ENCODE measurements around the gene GCG. TPM values are rescaled to one million over a fixed set of nuclear protein-coding genes. Genes with fewer than 3 reads are reported as not detected.

GCG gene
- polyA plus RNA-seq, 4 donors = not detected

DNA sequence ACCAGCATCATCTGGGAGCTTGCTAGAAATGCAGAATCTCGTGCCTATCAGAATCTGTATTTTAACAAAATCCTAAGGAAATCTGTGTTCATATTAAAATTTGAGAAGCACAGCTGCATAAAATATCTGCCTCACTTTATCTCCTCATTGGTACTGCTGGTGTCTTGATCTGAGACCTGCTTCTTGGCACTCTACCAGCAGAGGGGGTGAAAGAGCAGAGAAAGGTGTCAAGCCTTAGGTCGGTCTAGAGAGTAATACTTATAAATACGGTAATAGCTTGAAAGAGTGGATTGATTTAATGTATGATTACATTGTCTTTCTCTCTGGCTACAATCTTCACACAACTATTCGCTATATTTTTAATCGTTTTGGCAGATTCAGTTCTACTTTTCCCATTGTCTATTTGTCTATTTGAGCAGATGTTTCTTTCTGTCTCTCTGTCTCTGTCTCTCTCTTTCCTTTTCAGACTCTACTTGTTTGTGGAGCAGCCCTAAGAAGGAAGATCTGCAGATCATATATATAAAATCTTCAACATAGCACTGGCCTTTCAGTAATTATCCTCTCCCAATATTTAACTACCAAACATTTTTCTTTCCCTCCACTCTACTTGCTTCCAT is 1.7 kb upstream of the GCG start:
- DNase-seq (ENCODE audit: low read depth in 4 of 4, low spot score in 2 of 4) = peak; percentile 18 to 43 (median 28)

DNA sequence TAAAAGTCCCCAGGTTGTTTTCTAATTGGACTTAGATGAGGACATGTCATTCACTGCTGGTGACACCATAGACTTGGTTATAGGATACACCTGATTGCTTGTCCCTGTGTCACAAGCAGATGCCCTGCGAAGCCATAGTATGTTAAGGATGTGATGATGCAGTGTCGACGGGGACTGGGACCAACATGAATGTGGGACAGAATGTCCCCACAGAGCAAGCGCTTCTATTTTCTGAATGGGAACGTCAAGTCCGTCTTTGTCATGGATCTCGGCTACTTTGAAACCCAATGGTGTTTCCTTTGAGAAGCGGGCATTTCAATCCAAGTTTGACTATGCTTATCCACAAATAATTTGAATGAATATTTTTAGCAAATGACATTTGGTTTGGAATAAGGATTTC is 2.1 kb downstream of the GCG start:
- no peak for DNase-seq (ENCODE audit: low read depth in 4 of 4, low spot score in 2 of 4)

DNA sequence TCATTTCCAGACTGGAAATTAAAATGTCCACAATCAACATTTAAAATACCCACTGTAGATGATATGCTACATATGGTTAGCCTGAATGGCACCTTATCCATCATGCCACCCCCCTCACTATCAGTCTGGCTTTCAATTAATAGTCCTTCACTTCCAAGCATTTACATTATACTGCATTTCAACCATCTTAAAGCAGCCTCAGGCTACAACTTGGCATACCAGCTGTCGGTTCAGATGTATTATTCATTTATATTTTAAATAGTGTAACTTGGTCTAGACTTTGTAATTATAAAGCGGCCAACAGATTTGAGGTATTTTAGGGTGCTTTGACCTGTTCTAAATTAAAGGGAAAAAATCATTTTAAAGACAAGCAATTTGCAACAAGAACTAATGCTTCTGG is 2.6 kb downstream of the GCG start:
- DNase-seq (ENCODE audit: low read depth in 4 of 4, low spot score in 2 of 4) = no peak

DNA sequence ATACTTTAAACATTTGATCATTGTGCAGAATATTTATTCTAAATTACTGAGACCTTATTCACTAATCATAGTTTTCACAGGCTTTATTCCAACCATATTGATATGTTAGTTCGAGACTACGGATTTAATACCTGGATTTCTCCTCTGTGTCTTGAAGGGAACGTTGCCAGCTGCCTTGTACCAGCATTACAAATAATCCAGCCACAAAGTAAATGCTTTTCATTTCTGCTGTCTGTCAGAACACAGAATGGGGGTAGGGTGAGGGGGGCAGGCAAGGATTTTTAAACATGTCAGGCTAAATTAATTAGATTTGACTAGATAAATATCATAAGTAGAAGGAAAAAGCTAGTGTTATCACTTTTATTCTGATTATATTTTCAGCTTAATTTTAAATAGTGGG is 3.1 kb downstream of the GCG start:
- no peak for DNase-seq (ENCODE audit: low read depth in 4 of 4, low spot score in 2 of 4)

DNA sequence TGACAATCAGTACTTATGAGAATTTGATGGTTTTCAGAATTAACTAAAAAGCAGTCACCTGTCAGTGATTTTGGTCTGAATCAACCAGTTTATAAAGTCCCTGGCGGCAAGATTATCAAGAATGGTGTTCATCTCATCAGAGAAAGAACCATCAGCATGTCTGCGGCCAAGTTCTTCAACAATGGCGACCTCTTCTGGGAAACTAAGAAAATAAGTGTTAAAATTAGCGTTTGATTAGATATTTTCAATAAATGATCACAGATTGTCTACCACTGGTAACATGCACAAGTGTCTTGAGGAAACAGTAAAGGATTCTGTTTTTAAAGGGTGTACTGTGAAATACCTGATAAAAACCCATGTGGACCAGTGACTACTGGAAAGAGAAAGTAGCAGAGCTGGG is 8.1 kb downstream of the GCG start:
- DNase-seq (ENCODE audit: low read depth in 4 of 4, low spot score in 2 of 4) = no peak

DNA sequence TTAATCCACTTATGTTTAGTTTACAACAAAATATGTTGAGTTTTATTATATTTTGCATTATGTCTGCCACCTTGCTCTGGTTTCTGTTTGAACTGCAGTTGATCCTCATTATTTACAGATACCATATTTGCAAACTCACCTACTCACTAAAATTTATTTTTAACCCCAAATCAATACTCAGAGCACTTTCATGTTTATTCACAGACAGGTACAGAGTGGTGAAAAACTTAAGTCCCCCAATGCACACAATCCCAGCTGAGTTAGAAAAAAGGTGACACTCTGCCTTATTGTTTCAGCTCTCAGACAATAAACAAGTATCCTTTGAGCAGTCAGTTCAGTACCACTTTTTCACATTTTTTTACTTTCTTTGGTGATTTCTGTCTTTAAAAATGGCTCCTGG is 13.7 kb downstream of the GCG start:
- no peak for DNase-seq (ENCODE audit: low read depth in 4 of 4, low spot score in 2 of 4)

DNA sequence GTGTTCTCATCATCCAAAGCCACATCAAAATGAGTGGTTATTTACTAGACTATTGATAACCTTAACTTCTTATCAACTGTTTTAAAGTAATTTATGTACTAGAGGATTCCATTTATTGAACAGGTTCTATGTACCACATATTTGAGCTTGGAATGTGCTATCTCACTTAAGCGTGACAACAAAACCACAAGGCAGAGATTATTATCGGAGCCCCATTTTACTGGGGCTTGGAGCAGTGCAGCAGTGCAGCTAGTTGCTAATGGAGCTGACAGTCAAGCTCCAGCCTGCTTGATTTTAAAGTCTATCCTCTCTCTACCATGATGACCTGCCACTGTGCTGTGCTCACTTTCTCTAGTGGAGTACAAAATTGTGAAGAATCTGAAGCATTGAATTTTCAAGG is 24.6 kb downstream of the GCG start:
- DNase-seq (ENCODE audit: low read depth in 4 of 4, low spot score in 2 of 4) = no peak

DNA sequence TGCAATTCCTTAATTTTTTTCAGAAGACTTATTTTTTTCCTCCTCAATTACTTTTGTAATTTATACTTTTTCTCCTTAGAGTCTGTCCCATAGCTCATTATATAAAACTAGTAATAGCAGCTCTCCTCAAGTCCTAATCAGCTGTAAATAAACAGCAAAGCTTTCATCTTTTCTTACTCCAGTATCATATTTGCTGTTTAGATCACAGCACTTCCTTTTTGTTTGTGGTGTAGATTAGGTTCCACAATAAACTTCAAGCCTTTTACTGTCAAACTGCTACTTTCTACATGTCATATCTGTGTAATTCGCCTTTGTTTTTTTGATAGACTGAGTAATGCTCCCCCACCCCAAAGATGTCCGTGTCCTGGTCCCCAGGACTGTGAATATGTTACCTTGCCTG is 25.5 kb downstream of the GCG start:
- DNase-seq (ENCODE audit: low read depth in 4 of 4, low spot score in 2 of 4) = no peak

DNA sequence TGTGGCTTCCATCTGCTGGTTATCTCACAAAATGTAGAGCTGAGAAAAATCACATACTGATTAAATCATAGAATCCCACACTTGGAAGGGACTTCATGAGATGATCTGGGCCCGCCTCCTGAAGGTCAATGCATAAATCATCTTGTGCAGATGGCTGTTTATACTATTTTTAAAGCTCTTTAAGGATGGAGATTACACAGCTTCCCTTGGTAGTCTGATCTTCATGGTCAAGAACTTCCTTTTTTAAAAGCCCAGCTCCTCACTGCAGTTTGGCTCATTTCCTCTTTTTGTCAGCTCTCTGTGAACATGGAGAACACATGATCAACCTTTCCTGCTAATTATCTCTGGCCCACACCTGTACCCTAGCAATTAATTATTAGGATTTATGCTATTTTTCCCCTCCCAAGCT is 25.9 kb downstream of the GCG start:
- DNase-seq (ENCODE audit: low read depth in 4 of 4, low spot score in 2 of 4) = no peak

DNA sequence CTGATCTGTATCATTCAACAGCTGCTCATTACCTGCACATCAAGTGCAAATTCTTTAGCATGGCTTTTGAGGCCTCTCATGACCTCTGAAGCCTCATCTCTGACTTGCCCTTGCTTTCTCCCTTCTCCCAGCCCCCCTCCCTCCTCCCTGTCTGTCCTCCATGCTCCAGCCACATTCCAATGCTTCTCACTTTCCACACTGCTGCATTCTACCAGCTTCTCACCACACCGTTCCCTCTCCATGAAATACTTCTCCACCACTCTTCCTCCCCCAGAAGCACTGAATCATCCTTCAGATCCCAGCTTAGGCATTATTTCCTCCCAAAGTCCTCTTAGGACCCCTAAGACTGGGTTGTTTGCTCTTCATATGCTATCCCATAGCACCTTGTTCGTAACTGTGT is 26.9 kb downstream of the GCG start:
- no peak for DNase-seq (ENCODE audit: low read depth in 4 of 4, low spot score in 2 of 4)

DNA sequence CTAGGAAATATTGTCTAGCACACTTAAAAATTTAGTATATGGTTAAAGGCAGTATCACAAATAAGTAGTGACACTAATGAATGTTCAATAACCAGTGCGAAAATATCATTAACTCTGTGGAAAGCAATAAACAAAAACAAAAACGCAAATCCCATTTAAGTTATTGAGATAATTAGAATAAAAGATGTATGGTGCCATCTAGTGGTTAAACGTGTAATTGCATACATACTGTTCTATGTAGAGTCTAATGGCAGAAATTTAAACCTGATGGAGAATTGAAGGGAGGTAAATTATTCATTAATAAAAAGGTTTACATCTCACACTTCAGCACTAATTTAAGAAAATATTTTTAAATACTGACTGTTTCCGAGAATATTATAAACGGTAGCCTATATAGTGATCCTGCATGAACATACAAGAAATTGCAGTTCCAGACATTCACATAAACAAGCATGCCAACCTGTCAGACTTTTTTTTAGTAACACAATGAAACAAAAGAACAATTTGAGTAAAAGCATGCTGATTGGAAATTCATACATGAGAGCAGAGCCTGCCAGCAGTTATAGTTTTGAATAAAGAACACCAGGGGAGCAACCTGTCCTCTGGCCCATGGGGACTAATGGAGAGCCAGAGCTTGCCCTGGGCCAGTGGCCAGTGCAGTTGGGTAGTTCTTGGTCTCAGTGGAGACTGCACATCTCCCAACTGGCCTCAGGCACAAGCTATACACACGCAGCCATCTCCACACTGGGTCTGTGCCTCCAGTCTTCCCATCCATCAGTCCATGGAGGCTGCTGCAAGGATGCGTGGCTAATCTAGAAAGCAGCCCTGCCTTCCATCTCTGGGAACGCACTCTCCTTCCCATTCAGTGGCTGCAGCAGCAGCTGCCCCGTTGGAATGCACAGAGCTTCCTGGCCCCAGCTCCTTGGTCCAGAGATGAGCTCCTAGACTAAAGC is 28.0 kb downstream of the GCG start:
- peak in 3 of 4 donors; percentile 13 to 60 (median 29) for DNase-seq (ENCODE audit: low read depth in 4 of 4, low spot score in 2 of 4)

DNA sequence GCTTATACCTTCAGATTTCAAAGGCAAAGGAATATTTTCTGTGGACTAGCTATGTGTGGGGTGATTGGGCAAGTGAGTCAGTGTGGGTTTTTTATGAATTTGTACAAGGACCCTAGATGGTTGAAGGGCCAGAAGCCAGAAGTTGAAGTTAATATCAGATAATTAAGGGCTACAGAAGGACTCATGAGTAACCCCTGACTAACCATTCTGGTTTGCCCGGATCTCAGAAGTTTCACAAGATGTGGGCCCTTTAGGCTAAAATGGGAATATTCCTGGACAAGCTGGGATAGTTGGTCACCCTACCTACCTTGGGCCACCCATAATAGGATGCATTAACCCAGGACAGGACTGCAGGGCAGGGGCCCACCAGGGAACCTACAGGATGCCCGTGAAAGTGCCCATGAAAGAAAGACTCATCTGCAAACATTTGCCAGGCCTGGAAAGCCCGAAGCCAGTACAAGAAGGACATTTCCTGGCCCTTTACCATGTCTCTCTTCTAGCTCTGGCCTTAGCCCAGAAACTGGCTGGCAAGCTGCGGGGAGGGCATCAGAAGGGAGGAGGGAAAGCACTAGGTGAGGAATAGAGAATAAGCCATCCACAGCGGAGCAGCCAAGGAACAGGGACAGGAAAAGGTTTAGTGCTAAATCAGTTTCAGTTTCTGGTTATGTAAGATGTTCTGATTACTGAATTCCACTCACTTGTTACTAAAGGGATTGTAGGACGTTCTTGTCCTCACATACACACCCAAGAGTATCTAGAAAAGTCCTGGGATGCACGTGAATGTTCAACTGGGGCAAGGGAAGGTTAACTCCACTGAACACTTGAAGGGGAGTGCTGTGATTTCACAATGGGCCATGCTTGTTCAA is 33.6 kb downstream of the GCG start:
- DNase-seq (ENCODE audit: low read depth in 4 of 4, low spot score in 2 of 4) = no peak

DNA sequence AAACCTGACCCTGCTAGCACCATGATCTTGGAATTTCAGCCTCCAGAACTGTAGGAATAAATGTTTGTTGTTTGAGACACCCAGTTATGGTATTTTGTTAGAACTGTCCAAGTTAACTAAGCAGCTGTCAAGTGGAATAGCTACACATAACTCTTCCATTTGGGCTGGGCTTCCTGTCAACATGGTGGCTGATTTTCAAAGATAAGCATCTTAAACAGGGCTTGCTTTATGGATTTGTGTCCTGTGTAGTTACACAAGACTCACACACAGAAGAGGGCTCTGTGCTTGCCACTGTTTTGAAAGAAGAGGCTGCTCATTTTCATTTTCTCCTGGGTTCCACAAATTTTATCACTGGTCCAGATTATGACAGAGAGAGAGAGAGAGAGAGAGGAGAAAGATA is 35.7 kb downstream of the GCG start:
- no peak for DNase-seq (ENCODE audit: low read depth in 4 of 4, low spot score in 2 of 4)

DNA sequence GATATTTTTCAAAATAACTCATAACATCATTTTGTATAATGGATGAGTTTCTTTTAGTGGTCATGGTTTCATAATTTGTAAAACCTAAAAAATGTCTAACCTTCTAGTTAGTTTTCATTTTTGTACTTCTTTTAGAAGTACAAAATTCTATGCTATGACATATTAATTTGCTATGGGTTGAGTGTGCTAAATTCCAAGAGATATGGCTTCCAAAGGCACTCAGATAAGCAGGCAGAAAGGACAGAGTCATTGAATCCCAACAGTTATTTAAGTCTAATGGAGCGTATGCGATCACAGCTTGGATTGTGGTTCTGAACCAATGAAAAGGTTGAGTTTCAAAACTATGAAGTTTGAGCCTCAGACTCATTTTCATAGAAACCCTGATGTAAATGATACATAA is 37.0 kb downstream of the GCG start:
- DNase-seq (ENCODE audit: low read depth in 4 of 4, low spot score in 2 of 4) = no peak

DNA sequence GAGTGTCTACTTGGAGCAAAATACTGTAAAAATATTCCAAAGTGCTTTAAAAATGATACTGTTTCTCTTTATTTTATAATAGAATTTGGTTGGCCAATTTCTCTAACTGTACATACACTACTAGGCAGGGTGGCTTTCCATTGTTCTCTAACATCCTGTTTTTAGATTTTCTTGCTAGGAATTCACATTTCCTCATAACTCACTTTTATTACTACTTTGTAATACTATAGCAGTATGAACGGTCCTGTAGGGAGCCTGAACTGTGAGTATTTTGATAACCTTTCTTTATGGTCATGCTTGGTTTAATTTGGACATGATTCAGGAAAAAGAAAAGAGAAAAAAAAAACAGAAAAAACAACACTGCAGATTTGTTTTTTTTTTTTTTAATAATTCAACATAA is 37.8 kb downstream of the GCG start:
- no peak for DNase-seq (ENCODE audit: low read depth in 4 of 4, low spot score in 2 of 4)

DNA sequence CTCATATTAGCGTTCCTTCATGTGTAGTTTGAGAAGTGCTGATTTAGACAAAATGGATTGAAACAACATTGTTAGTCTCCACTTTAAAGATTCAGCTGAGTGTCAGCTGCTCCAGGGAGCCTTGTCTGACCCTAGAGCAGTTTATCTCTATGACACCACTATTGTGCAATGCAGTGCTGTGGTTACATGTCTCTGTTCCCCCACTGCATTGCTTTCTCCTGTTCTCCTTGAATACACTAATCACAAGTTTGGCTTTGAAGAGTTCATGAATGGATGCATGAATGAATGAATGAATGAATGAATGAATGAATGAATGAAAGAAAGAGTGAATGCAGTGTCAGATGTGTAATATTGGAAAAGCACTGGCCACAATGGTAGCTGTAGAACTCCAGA is 38.3 kb downstream of the GCG start:
- DNase-seq (ENCODE audit: low read depth in 4 of 4, low spot score in 2 of 4) = no peak

DNA sequence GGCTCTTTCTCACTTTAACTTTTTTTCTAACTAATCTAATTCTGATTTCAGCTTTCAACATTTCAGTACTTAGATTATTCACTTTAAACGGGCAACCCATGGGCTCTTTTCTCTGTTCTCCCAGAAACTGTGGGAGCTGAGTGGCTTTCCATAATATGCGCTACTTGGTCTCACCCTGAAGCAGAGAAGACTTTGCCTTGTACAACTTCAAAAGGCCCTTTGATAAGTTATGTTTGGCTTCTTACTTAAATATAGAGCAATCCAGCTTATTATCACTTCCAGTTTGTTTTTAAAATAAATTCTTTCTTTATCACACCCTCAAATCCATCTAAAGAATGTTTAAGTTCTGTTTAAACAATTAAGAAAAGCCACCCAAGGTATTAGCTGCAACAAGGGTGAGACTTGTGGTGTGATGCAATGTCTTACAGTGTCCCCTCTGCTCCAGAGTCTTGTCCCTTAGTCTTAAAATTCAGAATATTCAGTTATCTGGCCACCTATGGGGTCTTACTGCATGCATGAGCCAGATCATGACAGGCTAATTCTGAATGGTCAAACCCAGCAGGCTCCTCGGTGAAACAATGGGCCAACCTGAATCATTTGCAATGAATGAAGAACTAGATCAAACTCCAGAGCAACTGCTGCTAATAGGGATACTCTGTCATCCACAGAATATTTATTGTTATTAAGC is 38.8 kb downstream of the GCG start:
- DNase-seq (ENCODE audit: low read depth in 4 of 4, low spot score in 2 of 4) = no peak

DNA sequence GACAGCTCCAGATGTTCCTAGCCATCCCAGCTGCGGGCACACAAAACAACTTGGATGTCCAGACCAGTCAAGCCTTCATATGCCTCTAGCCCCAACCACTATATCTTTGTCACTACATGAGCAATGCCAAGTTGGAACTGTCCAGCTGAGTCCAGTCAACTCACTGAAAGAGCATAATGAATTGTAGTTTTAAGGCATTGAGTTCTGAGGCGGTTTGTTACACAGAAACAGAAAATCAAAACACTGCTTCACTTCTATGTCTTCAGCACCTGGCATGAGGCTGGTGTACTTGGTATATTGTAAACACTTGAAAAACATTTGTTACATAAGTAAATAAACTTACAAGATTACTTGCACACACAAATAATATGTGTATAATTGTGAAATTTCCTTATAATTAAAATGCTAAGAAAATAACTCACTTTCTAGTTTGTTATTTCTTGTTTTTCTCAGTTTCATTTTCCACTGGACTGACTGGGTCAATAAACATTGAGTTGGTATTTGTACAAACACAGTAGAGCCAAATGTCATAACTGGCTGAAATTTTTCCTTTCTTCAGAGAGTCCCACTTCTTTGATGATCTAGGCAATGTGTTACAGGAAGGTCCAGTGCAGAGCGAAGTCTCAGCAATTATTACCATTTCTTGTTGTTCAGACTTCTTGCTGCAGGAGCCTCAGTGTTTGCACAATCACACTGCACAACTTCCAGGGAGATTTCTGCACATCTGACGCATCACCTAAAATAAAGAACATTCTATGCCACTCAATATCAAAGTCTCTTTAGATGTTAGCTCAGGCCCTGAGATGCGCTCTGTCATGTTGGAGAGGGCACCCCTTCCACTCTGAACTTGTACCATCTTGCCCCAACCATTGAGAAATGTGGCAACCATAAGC is 39.8 kb downstream of the GCG start:
- no peak for DNase-seq (ENCODE audit: low read depth in 4 of 4, low spot score in 2 of 4)

DNA sequence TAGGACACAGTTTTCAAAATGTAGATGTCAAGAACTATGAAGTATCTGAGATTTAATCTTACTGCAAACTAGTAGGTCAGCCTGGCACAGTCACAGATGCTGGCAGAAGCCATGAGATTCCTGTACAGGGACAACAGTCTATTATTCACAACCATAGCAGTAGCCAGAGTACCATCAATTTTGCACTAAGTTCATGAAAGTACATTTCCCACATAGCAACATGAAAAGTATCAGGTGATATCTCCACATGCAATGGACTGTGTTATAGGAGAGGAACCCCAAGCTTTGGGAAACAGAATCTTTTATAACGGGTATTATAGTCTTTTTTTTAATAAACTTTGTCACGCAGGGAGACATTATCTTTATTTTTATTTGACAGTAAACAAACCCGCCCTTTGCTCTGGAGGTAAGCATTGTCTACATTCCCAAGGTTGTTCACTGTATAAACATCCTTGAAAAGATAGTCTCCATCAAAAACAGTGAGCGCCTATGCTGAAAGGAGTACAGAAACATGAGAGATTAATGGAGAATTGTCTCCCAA is 44.6 kb downstream of the GCG start:
- no peak for DNase-seq (ENCODE audit: low read depth in 4 of 4, low spot score in 2 of 4)
